Epidermal melanocyte (primary cell): ENCODE data around the gene KIF27.
"Not testable (repeated sequence)": the region's sequence is repeated elsewhere in the genome, so short reads cannot be mapped to it uniquely, and the experiment has no call there.

Experiments
- DNase-seq: peaks from one replicate; pipeline ENCODE4 v3.0.0; 2011; ENCODE audit warnings: low spot score; ENCODE audit not compliant: insufficient read length

KIF27 gene

DNA sequence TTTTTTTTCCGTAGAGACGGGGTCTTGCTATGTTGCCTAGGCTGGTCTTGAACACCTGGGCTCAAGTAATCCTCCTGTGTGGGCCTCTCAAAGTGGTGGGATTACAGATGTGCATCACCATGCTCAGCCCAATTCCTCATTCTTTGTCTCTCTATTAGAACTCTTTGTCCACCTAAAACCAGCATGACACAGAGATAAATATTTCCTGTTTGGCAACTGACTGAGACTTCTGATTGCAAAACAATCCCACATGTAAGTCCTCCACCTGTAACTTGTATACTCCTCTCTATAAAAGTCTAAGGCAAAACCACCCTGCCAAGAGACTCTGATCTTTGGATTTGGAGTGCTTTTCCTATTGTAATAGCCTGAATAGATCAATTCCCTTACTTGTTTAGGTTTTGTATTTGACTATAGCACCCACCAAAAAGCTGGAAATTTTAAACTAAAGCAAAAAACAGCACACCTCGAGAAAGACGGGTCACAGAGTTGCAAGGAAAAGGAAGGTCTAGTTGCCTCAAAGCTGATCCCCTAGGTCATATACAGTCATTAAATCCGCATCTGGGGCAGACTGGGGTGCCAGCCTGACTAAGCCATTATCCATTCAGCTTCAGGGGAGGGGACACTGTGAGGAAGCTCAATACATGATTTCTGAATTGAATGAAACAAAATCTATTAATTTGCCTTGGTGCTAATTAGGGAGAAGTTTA lies 13.5 kb upstream of the KIF27 start:
- no peak for DNase-seq

DNA sequence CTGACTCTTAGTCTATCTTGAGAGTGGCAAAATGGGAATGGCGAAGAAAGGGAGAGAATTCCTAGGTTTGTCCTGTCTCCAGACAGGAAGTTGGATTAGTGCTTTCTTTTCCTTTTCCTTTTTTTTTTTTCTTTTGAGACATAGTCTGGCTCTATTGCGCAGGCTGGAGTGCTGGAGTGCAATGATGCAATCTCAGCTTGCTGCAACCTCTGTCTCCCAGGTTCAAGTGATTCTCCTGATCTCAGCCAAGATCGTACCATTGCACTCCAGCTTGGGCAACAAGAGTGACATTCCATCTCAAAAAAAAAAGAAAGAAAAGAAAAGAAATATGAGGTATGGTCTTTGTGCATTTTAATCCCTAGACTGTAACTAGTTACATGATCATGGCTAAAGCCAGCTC lies 12.6 kb upstream of the KIF27 start:
- DNase-seq = no peak

DNA sequence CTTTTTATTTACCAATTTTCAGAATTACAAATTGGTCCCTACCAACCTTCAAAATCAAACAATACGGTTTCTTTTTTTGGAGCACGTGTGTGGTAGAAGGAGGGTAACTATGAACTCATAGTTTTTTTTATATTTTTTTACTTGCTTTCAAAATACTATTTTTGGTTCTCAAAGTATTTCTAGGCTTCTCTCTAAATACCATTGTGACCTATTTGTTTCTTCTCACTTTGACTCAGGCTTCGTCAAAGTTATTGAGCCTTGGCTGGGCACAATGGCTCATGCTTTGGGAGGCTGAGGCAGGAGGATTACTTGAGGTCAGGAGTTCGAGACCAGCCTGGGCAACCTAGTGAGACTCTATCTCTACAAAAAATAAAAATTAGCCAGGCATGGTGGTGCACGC lies 11.6 kb upstream of the KIF27 start:
- no peak for DNase-seq

DNA sequence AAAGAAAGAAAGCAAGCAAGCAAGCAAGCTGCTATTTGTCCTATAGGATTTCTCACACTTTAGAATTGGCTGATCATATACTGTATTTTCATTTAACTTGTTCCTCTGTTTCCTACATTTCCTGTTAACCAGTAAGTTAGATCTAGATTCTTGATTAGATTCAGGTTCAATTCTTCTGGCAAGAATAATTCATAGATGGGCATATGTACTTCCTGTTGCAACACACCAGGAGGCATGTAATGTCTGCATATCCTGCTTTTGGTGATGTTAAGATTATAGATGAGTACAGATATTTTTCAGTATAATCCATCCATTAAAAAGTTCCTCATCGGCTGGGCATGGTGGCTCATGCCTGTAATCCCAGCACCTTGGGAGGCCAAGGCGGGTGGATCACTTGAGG lies 10.8 kb upstream of the KIF27 start:
- DNase-seq = no peak

DNA sequence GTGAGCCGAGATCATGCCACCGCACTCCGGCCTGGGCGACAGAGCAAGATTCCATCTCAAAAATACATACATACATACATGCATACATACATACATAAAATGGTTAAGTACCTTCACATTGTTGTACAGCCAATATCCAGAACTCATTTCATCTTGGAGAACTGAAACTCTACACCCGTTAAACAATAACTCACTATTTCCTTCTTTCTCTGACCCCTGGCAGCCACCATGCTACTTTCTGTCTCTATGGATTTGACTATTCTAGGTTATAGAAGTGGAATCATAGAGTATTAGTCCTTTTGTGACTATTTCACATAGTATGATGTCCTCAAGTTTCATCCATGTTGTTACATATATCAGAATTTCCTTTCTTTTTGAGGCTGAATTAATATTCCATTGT lies 9.6 kb upstream of the KIF27 start:
- no peak for DNase-seq

DNA sequence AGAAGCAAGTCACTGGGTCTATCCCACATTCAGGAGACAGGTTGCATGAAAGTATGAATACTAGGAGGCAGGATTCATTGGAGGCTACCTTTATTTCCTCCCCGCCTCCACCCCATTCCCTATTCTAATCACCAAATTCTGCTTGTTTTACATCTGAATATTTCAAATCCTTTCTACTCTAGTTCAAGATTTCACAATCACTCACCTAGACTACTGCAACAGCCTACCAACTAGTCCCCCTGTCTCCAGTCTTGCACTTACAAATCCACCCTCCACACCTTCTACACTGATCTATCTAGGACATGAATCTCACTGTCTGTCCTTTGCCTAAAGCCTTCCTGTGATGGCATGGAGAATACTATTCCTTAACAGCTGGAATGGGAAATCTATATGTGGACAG lies 6.4 kb upstream of the KIF27 start:
- no peak for DNase-seq

DNA sequence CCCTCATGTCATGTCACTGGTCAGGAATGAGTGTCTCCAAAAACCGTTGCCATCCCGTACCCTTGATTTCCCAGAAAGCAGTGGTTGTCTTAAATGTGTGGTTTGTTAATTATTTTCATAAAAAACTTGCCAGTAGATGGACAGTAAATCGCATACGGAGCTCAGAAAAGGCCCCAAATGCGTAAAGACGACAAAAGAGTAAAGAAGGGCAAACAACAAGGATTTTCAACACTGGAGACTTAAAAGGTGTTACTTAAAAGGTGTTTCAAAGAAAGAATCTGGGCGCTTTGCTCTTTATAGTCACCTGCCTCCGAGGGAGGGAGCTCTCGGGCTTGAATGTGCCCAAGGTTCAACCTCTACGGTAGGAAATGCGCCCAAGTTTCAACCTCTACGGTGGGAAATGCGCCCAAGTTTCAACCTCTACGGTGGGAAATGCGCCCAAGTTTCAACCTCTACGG lies 734 bp downstream of the KIF27 start:
- DNase-seq = no peak

DNA sequence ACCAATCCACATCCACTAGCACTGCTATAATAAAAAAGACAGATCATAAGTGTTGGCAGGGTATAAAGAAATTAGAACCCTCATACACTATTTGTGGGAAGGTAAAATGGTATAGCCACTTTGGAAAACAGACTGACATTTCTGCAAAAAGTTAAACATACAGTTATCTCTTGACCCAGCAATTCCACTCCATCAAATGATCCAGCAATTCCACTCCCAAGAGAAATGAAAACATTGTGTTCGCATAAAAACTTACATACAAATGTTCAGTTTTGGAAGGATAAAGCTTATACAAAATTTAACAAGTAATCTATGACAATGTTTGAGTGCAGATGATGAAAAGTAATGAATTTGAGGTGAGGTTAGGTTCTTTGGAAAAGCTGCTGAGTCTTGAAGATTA lies 2.1 kb downstream of the KIF27 start:
- no peak for DNase-seq

DNA sequence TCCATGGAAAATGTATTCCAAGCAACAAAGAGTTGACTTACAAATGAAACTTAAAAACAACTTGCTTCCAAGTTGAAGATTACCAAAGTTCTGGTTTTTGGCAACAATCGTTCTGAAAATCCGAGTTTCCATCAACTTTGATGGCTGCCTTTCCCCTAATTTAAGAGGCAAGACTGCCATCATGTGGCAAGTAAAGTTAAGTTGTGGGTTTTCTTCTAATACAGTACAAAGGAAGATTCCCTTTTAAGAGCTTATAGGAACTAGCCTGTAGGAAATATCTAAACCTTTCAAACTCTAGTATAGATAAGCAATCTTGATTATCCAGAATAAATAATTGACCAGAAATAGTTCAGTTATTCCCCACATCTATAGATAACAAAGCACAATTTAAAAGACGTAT lies 9.0 kb downstream of the KIF27 start:
- DNase-seq = not testable (repeated sequence)

DNA sequence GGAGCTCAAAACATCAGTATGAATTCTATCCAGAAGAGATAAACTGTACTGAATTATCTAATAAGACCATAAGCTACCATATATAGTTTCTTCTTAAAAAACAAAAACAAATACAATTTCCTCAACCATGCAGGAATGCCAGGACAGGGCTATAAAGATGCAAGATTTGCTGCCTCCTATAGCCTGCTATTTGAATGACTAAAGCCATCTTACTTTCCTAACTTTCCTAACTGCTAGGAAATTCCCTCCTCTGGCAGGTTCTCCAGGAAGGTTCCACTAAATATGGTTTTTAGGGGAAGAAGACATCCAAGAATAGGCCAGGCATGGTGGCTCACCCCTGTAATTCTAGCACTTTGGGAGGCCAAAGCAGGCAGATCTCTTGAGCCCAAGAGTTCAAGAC lies 15.1 kb downstream of the KIF27 start:
- no peak for DNase-seq

DNA sequence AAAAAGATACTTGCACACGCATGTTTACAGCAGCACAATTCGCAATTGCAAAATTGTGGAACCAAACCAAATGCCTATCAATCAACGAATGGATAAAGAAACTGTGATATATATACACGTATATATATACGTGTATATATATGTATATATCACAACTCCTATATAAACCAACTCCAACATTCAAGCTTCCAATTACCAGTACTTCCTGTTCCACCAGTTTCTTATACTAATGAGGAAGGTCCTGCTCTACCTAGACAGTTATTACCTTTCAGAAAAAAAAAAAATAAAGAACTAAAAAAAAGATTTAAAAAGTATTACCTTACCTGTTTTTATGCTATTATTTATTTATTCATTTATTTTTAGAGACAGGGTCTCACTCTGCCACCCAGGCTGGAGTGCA lies 20.6 kb downstream of the KIF27 start:
- not testable (repeated sequence) for DNase-seq

DNA sequence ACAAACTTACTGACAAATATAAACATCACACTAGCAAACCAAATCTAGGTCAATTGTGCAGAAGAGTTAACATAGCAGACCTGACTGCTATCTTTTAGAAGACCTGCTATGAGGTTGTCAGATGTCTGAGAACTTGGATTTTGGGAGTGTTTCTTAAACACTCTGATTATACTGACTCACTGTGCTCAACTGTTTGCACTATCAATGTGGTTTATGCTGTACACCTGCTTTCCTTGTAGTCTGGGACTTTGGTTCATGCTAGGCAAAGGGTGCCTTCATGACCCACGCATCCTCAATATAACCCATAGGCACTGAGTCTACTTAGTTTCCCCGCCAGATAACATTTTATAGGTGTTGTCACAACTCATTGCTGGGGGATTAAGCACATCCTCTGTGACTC lies 26.9 kb downstream of the KIF27 start:
- not testable (repeated sequence) for DNase-seq

DNA sequence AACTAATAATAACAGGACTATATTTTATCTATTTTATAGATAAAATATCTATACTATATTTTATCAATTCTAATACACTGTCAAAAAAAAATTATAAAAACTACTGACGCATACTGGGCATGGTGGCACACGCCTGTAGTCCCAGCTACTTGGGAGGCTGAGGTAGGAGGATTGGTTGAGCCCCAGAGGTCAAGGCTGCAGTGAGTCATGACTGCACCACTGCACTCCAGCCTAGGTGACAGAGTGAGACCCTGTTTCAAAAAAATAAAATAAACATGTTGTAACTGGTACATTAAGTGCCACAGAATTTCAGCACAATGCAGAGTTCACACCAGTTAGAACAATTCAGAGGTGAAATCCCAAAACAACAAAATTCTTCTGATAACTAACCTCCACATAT lies 34.7 kb downstream of the KIF27 start:
- not testable (repeated sequence) for DNase-seq

DNA sequence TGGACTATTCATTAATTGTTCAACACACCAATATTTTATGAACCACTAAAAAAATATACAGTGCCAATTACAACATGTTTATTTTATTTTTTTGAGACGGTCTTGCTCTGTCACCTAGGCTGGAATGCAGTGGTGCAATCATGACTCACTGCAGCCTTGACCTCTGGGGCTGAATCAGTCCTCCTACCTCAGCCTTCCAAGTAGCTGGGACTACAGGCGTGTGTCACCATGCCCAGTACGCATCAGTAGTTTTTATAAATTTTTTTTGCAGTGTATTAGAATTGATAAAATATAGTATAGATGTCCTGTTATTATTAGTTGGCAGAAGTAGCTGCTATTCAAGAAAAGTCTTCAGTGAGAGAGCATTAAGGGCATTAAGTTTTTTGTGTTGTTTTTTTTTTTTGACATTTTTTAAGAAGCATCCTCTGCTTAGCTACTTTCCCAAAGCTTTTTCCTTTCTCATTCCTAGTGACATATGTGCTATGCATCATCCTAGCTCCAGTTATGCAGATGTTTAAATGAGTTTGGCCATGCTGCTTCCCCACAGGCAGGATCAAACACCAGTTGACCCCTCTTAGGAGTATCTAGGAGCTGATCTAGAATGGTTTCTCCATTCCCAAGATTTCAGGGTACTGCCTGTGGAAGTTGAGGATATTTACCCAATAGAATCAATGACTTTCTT lies 35.5 kb downstream of the KIF27 start:
- not testable (repeated sequence) for DNase-seq

DNA sequence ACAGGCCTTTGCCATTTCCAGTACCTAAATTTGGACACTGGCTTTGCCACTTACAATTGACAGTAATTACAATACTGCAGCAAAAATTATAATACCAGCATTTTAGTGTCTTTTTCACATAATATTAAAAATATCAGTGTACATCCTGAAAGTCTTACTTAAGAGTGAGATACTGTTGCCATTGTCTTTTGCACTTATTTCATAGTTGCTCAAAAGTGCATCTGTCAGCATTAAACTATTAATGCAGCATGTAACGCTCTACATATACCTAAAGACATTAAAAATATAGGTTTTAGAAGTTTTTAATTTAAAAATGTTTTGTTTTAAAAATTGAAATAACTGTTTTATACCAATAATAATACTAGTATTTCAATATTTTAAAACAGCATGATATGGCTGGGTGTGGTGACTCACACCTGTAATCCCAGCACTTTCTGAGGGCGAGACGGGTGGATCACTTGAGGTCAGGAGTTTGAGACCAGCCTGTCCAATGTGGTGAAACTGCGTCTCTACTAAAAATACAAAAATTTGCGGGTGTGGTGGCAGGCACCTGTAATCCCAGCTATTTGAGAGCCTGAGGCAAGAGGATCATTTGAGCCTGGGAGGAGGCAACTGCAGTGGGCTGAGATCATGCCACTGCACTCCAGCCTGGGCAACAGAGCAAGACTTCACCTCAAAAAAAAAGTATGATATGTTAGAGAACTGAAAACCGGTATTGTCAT lies 39.4 kb downstream of the KIF27 start:
- not testable (repeated sequence) for DNase-seq

DNA sequence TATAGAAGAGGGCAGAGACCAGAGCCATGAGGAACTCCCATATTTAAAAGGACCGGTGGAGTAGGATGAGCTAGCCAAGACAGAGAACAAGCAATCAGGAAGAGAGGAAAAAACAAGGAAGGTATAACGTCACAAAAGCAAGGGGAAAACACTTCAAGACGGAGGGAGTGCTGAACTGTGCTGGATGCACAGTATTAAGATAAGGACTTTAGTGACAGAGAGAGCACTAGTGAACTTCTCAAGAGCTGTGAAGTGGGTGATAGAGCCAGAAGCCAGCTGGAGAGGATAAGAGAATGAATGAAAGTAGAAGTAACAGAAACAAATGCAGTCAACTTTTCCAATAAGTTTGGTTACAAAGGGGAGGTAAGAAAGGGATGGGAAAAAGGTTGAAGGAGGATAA lies 45.7 kb downstream of the KIF27 start:
- DNase-seq = not testable (repeated sequence)

DNA sequence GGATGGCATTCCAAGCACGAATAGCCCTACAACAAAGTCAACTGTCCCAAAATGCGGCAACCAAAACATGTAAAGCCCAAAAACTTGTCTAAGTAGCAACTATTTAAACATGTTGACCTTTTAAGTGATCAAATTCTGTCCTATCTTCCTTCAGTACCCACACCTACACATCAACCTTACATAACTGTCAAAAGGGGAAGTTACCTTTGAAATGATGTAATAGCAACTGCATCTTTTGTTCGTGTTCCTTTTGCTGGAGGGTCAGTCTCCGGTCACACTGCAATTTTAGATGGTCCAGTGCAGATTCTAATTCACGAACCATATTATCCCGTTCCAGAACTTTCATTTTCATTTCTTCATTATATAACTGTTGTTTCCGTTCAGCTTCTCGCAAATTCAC lies 71.3 kb downstream of the KIF27 start:
- DNase-seq = not testable (repeated sequence)

DNA sequence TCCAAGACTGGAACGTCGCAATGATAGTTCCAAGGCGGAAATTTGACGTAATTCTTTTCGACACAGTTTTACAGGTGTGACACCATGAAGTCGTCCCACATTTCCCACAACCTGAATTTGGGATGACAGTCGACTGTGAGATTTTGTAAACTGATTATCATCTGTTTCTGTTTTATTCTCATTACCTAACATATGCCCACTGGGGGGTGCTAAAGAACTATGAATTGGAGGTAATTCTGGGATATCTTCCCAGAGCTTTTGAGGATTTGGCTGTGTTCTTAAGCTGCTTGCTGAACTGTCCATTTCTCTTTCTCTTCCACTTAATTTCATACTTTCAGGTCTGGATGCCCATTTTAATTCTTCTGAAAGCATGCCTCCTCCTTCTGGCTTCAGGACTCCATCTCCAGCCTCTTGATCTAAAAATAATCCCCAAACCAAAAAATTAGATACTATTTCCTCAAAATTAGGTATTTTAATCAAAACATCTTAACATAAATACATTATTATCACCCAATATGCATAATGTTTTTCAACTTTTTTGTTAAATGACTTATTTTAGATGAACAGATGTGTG lies 84.1 kb downstream of the KIF27 start:
- DNase-seq = not testable (repeated sequence)

DNA sequence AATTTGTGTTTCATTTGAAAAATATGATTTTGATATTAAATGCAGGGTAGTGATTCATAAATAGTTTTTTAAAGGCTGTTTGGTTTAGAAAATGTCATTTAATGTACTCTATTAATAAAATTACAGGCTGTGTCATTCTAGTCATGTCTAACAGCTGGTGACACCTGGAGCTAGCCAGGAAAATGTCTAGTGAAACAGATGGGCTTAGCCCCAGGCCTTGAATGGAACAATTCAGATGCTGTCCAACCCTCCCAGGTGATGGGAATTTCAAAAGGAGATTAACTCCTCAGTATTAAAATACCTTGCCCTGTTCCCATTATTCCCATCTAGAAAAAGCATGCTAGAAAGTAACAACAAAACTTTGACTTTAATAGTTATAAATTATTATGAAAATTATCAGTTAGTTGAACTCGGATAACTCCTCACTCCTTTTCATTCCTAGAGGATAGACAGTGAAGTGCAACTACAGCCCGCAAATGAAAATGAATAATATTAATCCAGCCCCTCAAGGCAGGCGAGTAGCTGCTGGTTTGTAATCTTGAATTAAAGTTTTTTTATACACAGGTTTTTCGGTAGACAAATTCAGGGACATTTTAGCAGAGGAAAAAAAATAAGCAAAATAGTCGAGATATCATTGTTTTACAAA lies 90.7 kb downstream of the KIF27 start:
- not testable (repeated sequence) for DNase-seq

DNA sequence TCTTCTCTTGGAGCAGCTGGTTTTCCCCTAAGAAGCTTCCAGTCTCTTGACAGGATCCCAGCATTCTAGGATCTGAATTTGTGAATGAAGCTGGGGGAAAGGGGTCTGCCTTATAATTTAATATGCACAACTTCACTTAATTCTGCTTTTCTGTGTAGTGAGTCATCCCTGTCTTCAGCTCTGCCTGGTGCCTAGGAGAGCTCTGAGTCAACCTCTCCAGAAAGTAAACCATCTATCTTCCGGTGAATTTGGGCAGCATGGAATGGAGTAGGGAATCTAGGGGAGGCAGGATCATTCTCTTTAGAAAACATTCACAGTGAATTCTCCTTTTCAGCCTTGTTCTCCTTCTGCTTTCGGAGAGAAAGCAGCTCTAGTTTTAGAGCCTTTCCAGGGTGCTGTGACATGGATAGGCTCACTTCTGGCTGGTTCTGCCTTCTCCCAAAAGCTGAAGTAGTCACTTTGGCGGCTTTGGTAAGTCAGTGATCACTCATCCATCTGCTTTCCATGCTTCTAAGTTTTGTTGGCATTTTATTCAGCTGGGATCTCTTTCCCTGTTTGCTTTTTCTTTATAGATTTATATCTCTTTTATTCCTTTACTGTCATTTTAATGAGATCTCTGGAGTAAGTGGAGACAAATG lies 96.1 kb downstream of the KIF27 start:
- not testable (repeated sequence) for DNase-seq
